ENCODE measurements around the gene PRKACG. TPM values are rescaled to one million over a fixed set of nuclear protein-coding genes. Genes with fewer than 3 reads are reported as not detected.
"Not testable (repeated sequence)": the region's sequence is repeated elsewhere in the genome, so short reads cannot be mapped to it uniquely, and the experiment has no call there.

The PRKACG gene
- not detected in 2 replicates for total RNA-seq

GRCh38 chr9:69014013-69014412 is at the start of gene PRKACG:
Gene PRKACG, minus strand, starts transcription at chr9:69014113. Its CDS starts 21 bp downstream, at chr9:69014092.
- TF ChIP-seq CTCF (conservative IDR thresholded peaks at IDR 0.05; ENCODE audit: low read depth, low read length), result no peak

GRCh38 chr9:69062195-69062594 is 48.3 kb upstream of the PRKACG start:
- no peak overlapping the region for H3K4me3 ChIP-seq (ENCODE audit: low read depth, low read length)
- no peak for TF ChIP-seq CTCF (conservative IDR thresholded peaks at IDR 0.05; ENCODE audit: low read depth, low read length)
- DNase-seq (ENCODE audit: low read depth), result no peak

More at GRCh38 chr9:69014013-69014412, at the start of gene PRKACG:
- DNase-seq (ENCODE audit: low read depth), result no peak
- no peak within 1 kb of the TSS for H3K4me3 ChIP-seq (ENCODE audit: low read depth, low read length)

GRCh38 chr9:69060766-69061165 is 46.9 kb upstream of the PRKACG start:
- H3K4me3 ChIP-seq (ENCODE audit: low read depth, low read length), result no peak overlapping the region
- no peak for DNase-seq (ENCODE audit: low read depth)
- TF ChIP-seq CTCF (conservative IDR thresholded peaks at IDR 0.05; ENCODE audit: low read depth, low read length), result no peak

GRCh38 chr9:69058101-69058500 is 44.2 kb upstream of the PRKACG start:
- DNase-seq (ENCODE audit: low read depth), result no peak
- no peak overlapping the region for H3K4me3 ChIP-seq (ENCODE audit: low read depth, low read length)
- no peak for TF ChIP-seq CTCF (conservative IDR thresholded peaks at IDR 0.05; ENCODE audit: low read depth, low read length)

- no peak for TF ChIP-seq CTCF (conservative IDR thresholded peaks at IDR 0.05; ENCODE audit: low read depth, low read length)
- DNase-seq (ENCODE audit: low read depth), result no peak
- no peak overlapping the region for H3K4me3 ChIP-seq (ENCODE audit: low read depth, low read length)
Measured at GRCh38 chr9:69056191-69056815, 42.4 kb upstream of the PRKACG start.

- H3K4me3 ChIP-seq (ENCODE audit: low read depth, low read length), result no peak overlapping the region
- TF ChIP-seq CTCF (conservative IDR thresholded peaks at IDR 0.05; ENCODE audit: low read depth, low read length), result no peak
- no peak for DNase-seq (ENCODE audit: low read depth)
Measured at GRCh38 chr9:69054989-69055388, 41.1 kb upstream of the PRKACG start.

- not testable (repeated sequence) for H3K4me3 ChIP-seq (ENCODE audit: low read depth, low read length); DNase-seq (ENCODE audit: low read depth)
Measured at GRCh38 chr9:69050936-69051335, 37.0 kb upstream of the PRKACG start.
